GM21381 (cell line): ENCODE data around the gene MRPS15.
"Not testable (repeated sequence)": the region's sequence is repeated elsewhere in the genome, so short reads cannot be mapped to it uniquely, and the experiment has no call there.

Source experiments
- ATAC-seq: cut with Tn5 transposase; IDR thresholded peaks from one replicate; pipeline ENCODE4 v1.9.1; 2021; ENCODE audit warnings: mild to moderate bottlenecking, moderate library complexity; ENCODE audit not compliant: unreplicated experiment

The MRPS15 gene

GRCh38 chr1:36484099-36484498, 19.9 kb upstream of the MRPS15 start:
- no peak for ATAC-seq

GRCh38 chr1:36482724-36483388, 18.7 kb upstream of the MRPS15 start, which contains the start of gene CSF3R:
Gene CSF3R (minus strand): TSS chr1:36482913. CDS start chr1:36479496, 3,417 bp downstream.
- ATAC-seq: no peak

- no peak for ATAC-seq
Observed at GRCh38 chr1:36481771-36482723, 17.9 kb upstream of the MRPS15 start.

GRCh38 chr1:36481091-36481490, 16.9 kb upstream of the MRPS15 start:
- ATAC-seq: no peak

- no peak for ATAC-seq
Observed at GRCh38 chr1:36480161-36480560, 16.0 kb upstream of the MRPS15 start.

- no peak for ATAC-seq
Observed at GRCh38 chr1:36479505-36480051, 15.4 kb upstream of the MRPS15 start.

GRCh38 chr1:36477615-36478014, 13.4 kb upstream of the MRPS15 start:
- ATAC-seq: not testable (repeated sequence)

- ATAC-seq: no peak
Observed at GRCh38 chr1:36476945-36477344, 12.8 kb upstream of the MRPS15 start.

GRCh38 chr1:36475910-36476604, 11.9 kb upstream of the MRPS15 start:
- no peak for ATAC-seq

- ATAC-seq: no peak
Observed at GRCh38 chr1:36475341-36475740, 11.2 kb upstream of the MRPS15 start.

- ATAC-seq: no peak
Observed at GRCh38 chr1:36472656-36473055, 8.5 kb upstream of the MRPS15 start.

GRCh38 chr1:36471830-36472641, 7.9 kb upstream of the MRPS15 start:
- ATAC-seq: no peak

- no peak for ATAC-seq
Observed at GRCh38 chr1:36469163-36469562, 5.0 kb upstream of the MRPS15 start.

- ATAC-seq: no peak
Observed at GRCh38 chr1:36467700-36468455, 3.7 kb upstream of the MRPS15 start.

GRCh38 chr1:36467027-36467410, 2.8 kb upstream of the MRPS15 start:
- no peak for ATAC-seq

- ATAC-seq: no peak
Observed at GRCh38 chr1:36466370-36467026, 2.3 kb upstream of the MRPS15 start.

- ATAC-seq: no peak
Observed at GRCh38 chr1:36465731-36466369, 1.7 kb upstream of the MRPS15 start.

- ATAC-seq: peak; percentile 33
Observed at GRCh38 chr1:36464605-36465393, 615 bp upstream of the MRPS15 start.
